ENCODE results near the gene ARHGDIB. TPM values are rescaled to one million over a fixed set of nuclear protein-coding genes. Genes with fewer than 3 reads are reported as not detected.
A peak's percentile ranks its signal among the peaks of the same experiment; 100 is the strongest.

The ARHGDIB gene
- total RNA-seq, 1 donor from 2014 or later = 19.0 TPM

DNA sequence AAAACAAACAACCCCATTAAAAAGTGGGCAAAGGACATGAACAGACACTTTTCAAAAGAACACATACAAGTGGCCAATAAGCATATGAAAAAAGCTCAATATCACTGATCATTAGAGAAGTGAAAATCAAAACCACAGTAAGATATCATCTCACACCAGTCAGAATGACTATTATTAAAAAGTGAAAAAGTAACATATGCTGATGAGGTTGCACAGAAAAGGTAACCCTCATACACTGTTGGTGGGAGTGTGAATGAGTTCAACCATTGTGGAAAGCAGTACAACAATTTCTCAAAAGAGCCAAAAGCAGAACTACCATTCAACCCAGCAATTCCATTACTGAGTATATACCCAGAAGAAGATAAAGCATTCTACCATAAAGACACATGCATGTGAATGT is 29.7 kb upstream of the ARHGDIB start:
- DNase-seq (ENCODE audit: low read depth) (no peak), FAIRE-seq (peak; percentile 17)
- Histone ChIP-seq H3K4me3 (ENCODE audit: insufficient read depth, low read depth, low read length) (no peak overlapping the region), H3K4me1 (ENCODE audit: insufficient read depth, low read length) (no peaks in the 10 kb centered on the region), H3K9me3 (ENCODE audit: insufficient read depth, low read depth, low read length) (no peaks in the 10 kb centered on the region), H3K4me2 (ENCODE audit: low read length) (no peak overlapping the region), H3K79me2 (ENCODE audit: insufficient read depth, low read length) (no peaks in the 10 kb centered on the region), H3K27me3 (ENCODE audit: insufficient read depth, low read length) (no peaks in the 10 kb centered on the region), H3K9ac (ENCODE audit: low read length) (no peak overlapping the region), H3K27ac (ENCODE audit: low read depth, low read length) (no peak overlapping the region), H2AFZ (ENCODE audit: low read depth, low read length) (no peak overlapping the region), H3K36me3 (ENCODE audit: insufficient read depth, low read length) (no peaks in the 10 kb centered on the region), H4K20me1 (ENCODE audit: insufficient read depth, low read length) (no peaks in the 10 kb centered on the region)
- Mint-ChIP-seq H3K27me3 (ENCODE audit: low read depth, unreplicated experiment) (no peaks in the 10 kb centered on the region), H3K4me3 (ENCODE audit: unreplicated experiment) (no peak overlapping the region), H3K36me3 (ENCODE audit: low read depth, unreplicated experiment) (no peaks in the 10 kb centered on the region), H3K27ac (ENCODE audit: unreplicated experiment) (no peak overlapping the region), H3K9me3 (ENCODE audit: unreplicated experiment) (peaks cover 4% of the 10 kb centered on the region), H3K4me1 (ENCODE audit: low read depth, unreplicated experiment) (peaks cover 12% of the 10 kb centered on the region)
- TF ChIP-seq, protein P1, sequence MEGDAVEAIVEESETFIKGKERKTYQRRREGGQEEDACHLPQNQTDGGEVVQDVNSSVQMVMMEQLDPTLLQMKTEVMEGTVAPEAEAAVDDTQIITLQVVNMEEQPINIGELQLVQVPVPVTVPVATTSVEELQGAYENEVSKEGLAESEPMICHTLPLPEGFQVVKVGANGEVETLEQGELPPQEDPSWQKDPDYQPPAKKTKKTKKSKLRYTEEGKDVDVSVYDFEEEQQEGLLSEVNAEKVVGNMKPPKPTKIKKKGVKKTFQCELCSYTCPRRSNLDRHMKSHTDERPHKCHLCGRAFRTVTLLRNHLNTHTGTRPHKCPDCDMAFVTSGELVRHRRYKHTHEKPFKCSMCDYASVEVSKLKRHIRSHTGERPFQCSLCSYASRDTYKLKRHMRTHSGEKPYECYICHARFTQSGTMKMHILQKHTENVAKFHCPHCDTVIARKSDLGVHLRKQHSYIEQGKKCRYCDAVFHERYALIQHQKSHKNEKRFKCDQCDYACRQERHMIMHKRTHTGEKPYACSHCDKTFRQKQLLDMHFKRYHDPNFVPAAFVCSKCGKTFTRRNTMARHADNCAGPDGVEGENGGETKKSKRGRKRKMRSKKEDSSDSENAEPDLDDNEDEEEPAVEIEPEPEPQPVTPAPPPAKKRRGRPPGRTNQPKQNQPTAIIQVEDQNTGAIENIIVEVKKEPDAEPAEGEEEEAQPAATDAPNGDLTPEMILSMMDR (IDR thresholded peaks at IDR 0.05; ENCODE audit: insufficient read depth, low read depth, low read length) = no peak
- TF ChIP-seq EZH2 (IDR thresholded peaks at IDR 0.05; ENCODE audit: insufficient read depth, low read length) = no peak

DNA sequence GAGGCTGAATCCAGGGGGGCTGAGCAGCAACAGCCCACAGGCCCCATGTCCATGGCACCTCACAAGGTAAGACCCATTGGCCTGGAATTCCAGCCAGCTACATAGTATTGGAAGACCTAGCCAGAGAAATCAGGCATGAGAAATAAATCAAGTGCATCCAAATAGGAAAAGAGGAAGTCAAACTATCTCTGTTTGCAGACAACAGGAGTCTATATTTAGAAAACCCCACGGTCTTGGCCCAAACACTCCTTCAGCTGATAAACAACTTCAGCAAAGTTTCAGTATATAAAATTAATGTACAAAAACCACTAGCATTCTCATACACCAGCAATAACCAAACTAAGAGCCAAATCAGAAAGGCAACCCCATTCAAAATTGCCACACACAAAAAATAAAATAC is 28.4 kb upstream of the ARHGDIB start:
- Histone ChIP-seq H3K4me3 (ENCODE audit: insufficient read depth, low read depth, low read length) (no peak overlapping the region), H3K79me2 (ENCODE audit: insufficient read depth, low read length) (no peaks in the 10 kb centered on the region), H3K4me1 (ENCODE audit: insufficient read depth, low read length) (no peaks in the 10 kb centered on the region), H3K9me3 (ENCODE audit: insufficient read depth, low read depth, low read length) (no peaks in the 10 kb centered on the region), H3K36me3 (ENCODE audit: insufficient read depth, low read length) (no peaks in the 10 kb centered on the region), H3K4me2 (ENCODE audit: low read length) (no peak overlapping the region), H4K20me1 (ENCODE audit: insufficient read depth, low read length) (no peaks in the 10 kb centered on the region), H3K27ac (ENCODE audit: low read depth, low read length) (no peak overlapping the region), H3K9ac (ENCODE audit: low read length) (no peak overlapping the region), H3K27me3 (ENCODE audit: insufficient read depth, low read length) (no peaks in the 10 kb centered on the region), H2AFZ (ENCODE audit: low read depth, low read length) (no peak overlapping the region)
- Mint-ChIP-seq H3K27ac (ENCODE audit: unreplicated experiment) (no peak overlapping the region), H3K27me3 (ENCODE audit: low read depth, unreplicated experiment) (no peaks in the 10 kb centered on the region), H3K4me1 (ENCODE audit: low read depth, unreplicated experiment) (peaks cover 12% of the 10 kb centered on the region), H3K9me3 (ENCODE audit: unreplicated experiment) (peaks cover 4% of the 10 kb centered on the region), H3K4me3 (ENCODE audit: unreplicated experiment) (no peak overlapping the region), H3K36me3 (ENCODE audit: low read depth, unreplicated experiment) (no peaks in the 10 kb centered on the region)
- DNase-seq (ENCODE audit: low read depth) = no peak
- TF ChIP-seq, protein P1 (IDR thresholded peaks at IDR 0.05; ENCODE audit: insufficient read depth, low read depth, low read length) = no peak
- TF ChIP-seq EZH2 (IDR thresholded peaks at IDR 0.05; ENCODE audit: insufficient read depth, low read length) = no peak
- FAIRE-seq = no peak

DNA sequence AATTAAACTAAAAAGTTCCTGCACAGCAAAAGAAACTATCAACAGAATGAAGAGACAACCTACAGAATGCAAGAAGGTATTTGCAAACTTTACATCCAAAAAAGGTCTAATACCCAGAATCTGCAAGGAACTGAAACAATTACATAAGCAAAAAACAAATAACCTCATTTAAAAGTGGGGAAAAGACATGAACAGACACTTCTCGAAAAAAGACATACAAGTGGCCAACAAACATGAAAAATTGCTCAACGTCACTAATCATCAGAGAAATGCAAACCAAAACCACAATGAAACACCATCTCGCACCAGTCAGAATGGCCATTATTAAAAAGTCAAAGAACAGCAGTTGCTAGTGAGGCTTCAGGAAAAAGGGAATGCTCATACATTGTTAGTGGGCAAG is 26.6 kb upstream of the ARHGDIB start:
- H3K4me1 ChIP-seq (ENCODE audit: insufficient read depth, low read length) = no peaks in the 10 kb centered on the region
- Mint-ChIP-seq H3K4me1 (ENCODE audit: low read depth, unreplicated experiment) (no peaks in the 10 kb centered on the region), H3K9me3 (ENCODE audit: unreplicated experiment) (peaks cover 4% of the 10 kb centered on the region), H3K36me3 (ENCODE audit: low read depth, unreplicated experiment) (no peaks in the 10 kb centered on the region), H3K27me3 (ENCODE audit: low read depth, unreplicated experiment) (no peaks in the 10 kb centered on the region), H3K4me3 (ENCODE audit: unreplicated experiment) (no peak overlapping the region), H3K27ac (ENCODE audit: unreplicated experiment) (no peak overlapping the region)
- TF ChIP-seq EZH2 (IDR thresholded peaks at IDR 0.05; ENCODE audit: insufficient read depth, low read length) = no peak
- TF ChIP-seq, protein P1 (IDR thresholded peaks at IDR 0.05; ENCODE audit: insufficient read depth, low read depth, low read length) = no peak
- no peaks in the 10 kb centered on the region for H3K36me3 ChIP-seq (ENCODE audit: insufficient read depth, low read length)
- H3K4me3 ChIP-seq (ENCODE audit: insufficient read depth, low read depth, low read length) = no peak overlapping the region
- no peak overlapping the region for H2AFZ ChIP-seq (ENCODE audit: low read depth, low read length)
- H3K79me2 ChIP-seq (ENCODE audit: insufficient read depth, low read length) = no peaks in the 10 kb centered on the region
- no peak overlapping the region for H3K9ac ChIP-seq (ENCODE audit: low read length)
- H3K27me3 ChIP-seq (ENCODE audit: insufficient read depth, low read length) = no peaks in the 10 kb centered on the region
- DNase-seq (ENCODE audit: low read depth) (peak; percentile 53), FAIRE-seq (no peak)
- H3K4me2 ChIP-seq (ENCODE audit: low read length) = no peak overlapping the region
- no peaks in the 10 kb centered on the region for H4K20me1 ChIP-seq (ENCODE audit: insufficient read depth, low read length)
- H3K27ac ChIP-seq (ENCODE audit: low read depth, low read length) = no peak overlapping the region
- H3K9me3 ChIP-seq (ENCODE audit: insufficient read depth, low read depth, low read length) = no peaks in the 10 kb centered on the region

Measured in astrocyte (in vitro differentiated cells and primary cell).